Stimulated activated effector memory CD8-positive, alpha-beta T cell treated with anti-CD3 and anti-CD28 coated beads, Interleukin-12 subunit alpha, Interleukin-12 subunit beta, amount 100 ng/mL, for 72 hours (primary cell): ENCODE results near the gene SLC2A3.
A peak's percentile ranks its signal among the peaks of the same experiment; 100 is the strongest.
"Not testable (repeated sequence)": the region's sequence is repeated elsewhere in the genome, so short reads cannot be mapped to it uniquely, and the experiment has no call there.

ENCODE experiments used
- ATAC-seq: fragments of 150-1000 bp; cut with Tn5 transposase; 2 replicates; pipeline ENCODE4 v1.10.0; 2021
- DNase-seq, 2 donors: peaks; one replicate each; pipeline ENCODE4 v3.0.0; 2021 to 2022; ENCODE audit warnings: low spot score in 2 of 2
- H3K27ac Mint-ChIP-seq: one replicate; pipeline ENCODE4 v1.8.0; 2022; ENCODE audit warnings: mild to moderate bottlenecking, mixed read lengths
- H3K36me3 Mint-ChIP-seq: one replicate; pipeline ENCODE4 v1.8.0; 2022; ENCODE audit warnings: mild to moderate bottlenecking, mixed read lengths
- H3K4me1 Mint-ChIP-seq: one replicate; pipeline ENCODE4 v1.8.0; 2022; ENCODE audit warnings: mixed read lengths
- H3K4me3 Mint-ChIP-seq: one replicate; pipeline ENCODE4 v1.8.0; 2022; ENCODE audit warnings: mild to moderate bottlenecking, mixed read lengths
- H3K9me3 Mint-ChIP-seq: one replicate; pipeline ENCODE4 v1.8.0; 2022; ENCODE audit warnings: mixed read lengths

Gene SLC2A3

DNA sequence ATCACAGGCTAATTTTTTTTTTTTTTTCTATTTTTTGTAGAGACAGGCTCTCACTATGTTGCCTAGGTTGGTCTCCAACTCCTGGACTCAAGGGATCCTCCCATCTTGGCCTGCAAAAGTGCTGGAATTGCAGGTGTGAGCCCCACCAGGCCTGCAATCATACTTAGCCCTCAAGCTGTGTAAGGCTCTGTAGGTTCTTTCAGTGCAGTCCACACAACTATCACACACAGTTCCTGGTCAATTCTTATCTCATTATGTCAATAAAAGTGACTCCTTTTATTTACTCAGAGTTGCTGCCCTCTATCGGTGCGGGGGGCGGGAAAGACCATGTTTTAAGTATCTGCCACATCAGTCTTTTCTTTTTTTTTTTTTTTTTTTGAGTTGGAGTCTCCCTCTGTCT, 29.0 kb downstream of the SLC2A3 start:
- no peaks in the 10 kb centered on the region for H3K4me1 Mint-ChIP-seq
- peak overlapping the region; percentile 61 for H3K27ac Mint-ChIP-seq
- DNase-seq (no peak), ATAC-seq (peak; percentile 34)
- H3K9me3 Mint-ChIP-seq = no peaks in the 10 kb centered on the region
- H3K4me3 Mint-ChIP-seq = no peak overlapping the region
- H3K36me3 Mint-ChIP-seq = no peaks in the 10 kb centered on the region

DNA sequence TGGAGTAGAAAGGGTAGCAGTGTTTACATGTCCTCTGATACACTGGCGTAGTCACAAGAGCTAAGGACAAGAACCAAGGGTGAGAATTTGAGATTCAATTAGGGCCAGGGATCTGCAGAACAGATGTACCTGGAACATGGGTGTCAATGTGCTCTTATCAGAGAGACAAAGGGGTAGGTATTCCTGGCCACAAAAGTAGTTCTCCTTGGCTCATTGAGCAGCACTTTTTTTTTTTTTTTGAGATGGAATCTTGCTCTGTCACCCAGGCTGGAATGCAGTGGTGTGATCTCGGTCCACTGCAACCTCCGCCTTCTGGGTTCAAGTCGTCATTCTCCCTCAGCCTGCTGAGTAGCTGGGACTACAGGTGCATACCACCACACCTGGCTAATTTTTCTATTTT, 29.7 kb downstream of the SLC2A3 start:
- ATAC-seq, H3K9me3 Mint-ChIP-seq, H3K36me3 Mint-ChIP-seq, H3K27ac Mint-ChIP-seq, DNase-seq, H3K4me3 Mint-ChIP-seq, H3K4me1 Mint-ChIP-seq: not testable (repeated sequence)

DNA sequence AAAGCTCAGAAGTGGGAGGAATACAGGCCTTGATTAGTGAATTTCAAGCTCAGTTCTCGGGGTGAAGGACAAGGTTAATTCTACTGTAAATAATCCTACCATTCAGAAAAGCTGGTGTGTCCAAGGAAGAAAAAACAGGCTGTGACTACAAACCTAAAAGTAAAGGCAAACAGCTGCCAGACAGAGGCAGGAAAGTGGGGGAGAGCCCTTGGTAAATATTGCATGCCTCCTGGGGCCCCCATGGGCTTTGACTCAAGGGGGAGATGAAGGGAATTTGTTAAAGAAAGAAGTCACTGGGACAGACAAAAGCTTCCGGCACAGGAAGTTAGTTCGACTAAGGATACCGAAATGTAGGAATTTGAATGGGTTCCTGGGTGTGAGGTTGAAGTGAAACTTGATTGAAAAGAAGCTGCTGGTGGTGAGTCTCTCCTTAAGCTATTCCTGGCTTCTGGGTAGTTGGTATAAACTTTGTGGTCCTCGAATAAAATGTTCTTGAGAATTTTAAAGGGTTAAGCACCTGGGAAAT, 30.3 kb downstream of the SLC2A3 start:
- not testable (repeated sequence) for H3K4me1 Mint-ChIP-seq, H3K9me3 Mint-ChIP-seq, H3K4me3 Mint-ChIP-seq, DNase-seq, H3K27ac Mint-ChIP-seq, ATAC-seq, H3K36me3 Mint-ChIP-seq

DNA sequence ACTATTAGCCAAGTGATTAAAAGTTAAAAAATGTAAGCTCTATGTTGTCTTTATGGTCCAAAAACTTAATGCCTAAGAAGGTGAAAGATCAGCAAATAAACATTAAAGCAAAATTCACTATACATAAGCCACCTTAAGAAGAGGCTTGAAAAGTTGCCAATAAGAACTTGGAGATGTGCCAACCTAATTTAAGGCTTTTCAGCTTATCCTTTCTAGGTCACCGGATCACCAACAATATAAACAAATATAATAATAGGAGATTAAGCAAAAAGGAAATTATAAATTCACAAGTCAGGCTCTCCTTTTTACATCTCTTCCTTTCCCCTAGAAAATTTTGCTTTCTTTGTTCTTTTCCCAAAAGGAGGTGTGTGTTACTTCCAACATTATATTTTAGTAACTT, 30.9 kb downstream of the SLC2A3 start:
- no peaks in the 10 kb centered on the region for H3K36me3 Mint-ChIP-seq
- no peak overlapping the region for H3K4me3 Mint-ChIP-seq
- no peak for ATAC-seq
- no peak overlapping the region for H3K27ac Mint-ChIP-seq
- no peaks in the 10 kb centered on the region for H3K9me3 Mint-ChIP-seq
- DNase-seq = no peak
- no peaks in the 10 kb centered on the region for H3K4me1 Mint-ChIP-seq

DNA sequence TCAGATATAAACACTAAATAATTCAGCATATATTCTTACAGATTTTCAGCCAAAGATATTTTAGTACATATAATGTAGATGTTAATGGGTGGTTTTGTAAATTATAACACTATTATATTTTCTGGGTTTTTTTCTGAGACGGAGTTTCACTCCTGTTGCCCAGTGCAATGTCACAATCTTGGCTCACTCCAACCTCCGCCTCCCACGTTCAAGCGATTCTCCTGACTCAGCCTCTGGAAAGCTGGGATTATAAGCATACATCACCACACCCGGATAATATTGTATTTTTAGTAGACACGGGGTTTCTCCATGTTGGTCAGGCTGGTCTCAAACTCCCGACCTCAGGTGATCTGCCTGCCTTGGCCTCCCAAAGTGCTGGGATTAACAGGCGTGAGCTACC, 33.6 kb downstream of the SLC2A3 start:
- not testable (repeated sequence) for DNase-seq, H3K36me3 Mint-ChIP-seq, ATAC-seq, H3K4me3 Mint-ChIP-seq, H3K9me3 Mint-ChIP-seq, H3K4me1 Mint-ChIP-seq, H3K27ac Mint-ChIP-seq

DNA sequence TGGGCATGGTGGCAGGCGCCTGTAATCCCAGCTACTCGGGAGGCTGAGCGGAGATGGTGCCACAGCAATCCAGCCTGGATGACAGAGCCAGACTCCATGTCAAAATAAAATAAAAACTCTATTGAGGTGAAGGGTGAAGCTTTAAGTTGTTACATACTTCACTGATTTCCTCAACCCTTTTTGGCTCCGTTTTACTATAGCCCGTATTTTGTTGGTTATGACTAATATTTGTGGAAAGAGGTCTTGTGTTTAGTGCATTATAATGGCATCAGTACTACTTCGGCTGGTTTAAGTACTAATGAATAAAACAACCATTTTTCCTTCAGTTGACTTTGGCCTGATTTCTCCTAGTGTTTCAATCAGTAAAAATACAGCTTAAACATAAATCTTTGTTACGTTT, 36.2 kb downstream of the SLC2A3 start:
- H3K9me3 Mint-ChIP-seq = no peaks in the 10 kb centered on the region
- no peaks in the 10 kb centered on the region for H3K36me3 Mint-ChIP-seq
- H3K27ac Mint-ChIP-seq = no peak overlapping the region
- H3K4me1 Mint-ChIP-seq = no peaks in the 10 kb centered on the region
- no peak overlapping the region for H3K4me3 Mint-ChIP-seq
- no peak for DNase-seq
- no peak for ATAC-seq

DNA sequence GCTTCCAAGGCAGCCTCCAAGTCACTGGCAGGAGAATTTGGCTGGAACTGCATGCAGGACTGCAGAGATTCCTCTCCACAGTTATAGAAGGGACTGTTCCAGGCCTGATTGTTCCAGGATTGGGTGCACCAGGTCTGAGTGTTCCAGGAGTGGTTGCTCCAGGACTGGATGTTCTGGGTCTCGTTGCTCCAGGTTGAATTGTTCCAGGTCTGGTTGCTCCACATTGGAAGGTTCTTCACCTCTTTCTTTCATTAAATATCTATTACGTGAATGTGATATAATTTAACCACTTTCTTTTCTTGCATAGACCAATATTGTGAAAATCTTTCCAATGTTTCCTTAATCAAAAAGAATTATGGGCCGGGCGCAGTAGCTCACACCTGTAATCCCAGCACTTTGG, 39.3 kb downstream of the SLC2A3 start:
- not testable (repeated sequence) for DNase-seq, ATAC-seq, H3K9me3 Mint-ChIP-seq, H3K4me3 Mint-ChIP-seq, H3K4me1 Mint-ChIP-seq, H3K27ac Mint-ChIP-seq, H3K36me3 Mint-ChIP-seq

DNA sequence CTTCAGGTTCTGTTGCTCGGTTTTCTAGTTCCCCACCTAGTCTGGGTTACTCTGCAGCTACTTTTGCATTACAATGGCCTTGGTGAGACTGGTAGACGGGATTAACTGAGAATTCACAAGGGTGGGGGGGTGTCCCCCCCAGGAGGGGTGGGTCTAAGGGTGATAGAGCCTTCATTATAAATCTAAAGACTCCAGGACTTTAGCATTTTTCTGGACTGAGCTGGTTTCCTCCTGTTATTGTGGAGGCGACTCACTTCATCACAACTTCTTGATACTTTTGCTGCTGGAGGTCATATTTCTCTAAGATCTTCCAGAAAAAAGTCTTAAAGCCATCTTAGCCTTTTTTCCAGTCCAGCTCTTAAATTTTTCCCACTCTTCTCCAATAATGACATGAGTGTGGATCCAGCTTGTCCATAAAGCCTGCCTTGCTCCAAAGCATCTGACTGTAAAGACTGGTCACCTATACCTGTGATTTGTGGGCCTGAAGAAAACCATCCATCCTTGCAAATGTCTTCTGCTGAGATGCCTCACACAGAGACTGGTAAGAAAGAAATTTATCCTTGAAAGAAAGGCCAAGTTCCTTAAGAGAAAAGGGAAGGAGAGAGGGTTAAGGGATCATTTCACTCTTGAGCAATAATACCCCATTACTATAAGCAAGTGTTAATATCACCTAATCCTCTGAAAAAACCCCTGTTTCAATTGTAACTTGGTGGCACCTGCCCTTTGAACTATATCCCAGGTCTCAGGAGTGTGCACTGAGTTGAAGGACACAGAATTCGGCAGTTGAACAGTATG, 43.6 kb downstream of the SLC2A3 start:
- DNase-seq (no peak), ATAC-seq (no peak)
- H3K4me3 Mint-ChIP-seq = no peak overlapping the region
- no peaks in the 10 kb centered on the region for H3K4me1 Mint-ChIP-seq
- H3K36me3 Mint-ChIP-seq = no peaks in the 10 kb centered on the region
- no peak overlapping the region for H3K27ac Mint-ChIP-seq
- H3K9me3 Mint-ChIP-seq = no peaks in the 10 kb centered on the region

DNA sequence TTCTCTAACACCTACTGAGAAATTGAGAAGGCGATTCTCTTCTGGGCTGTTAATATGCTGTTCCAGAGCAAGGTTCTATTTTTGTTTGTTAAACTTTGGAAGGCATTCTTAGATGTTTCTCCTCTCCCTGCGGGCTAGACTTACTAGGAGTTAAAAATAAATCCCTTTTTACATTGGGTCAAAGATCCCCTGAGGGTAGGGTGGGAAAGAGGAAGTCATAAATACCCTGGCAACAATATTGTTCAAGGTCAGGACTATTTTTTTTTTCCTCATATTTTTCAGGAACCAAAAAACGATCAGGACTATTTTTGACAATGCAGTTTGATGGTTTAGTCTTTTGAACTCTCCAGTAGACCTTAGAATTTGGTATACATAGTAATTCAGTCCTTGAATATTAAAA, 51.3 kb downstream of the SLC2A3 start:
- DNase-seq = no peak
- no peak overlapping the region for H3K27ac Mint-ChIP-seq
- H3K4me3 Mint-ChIP-seq = no peak overlapping the region
- H3K9me3 Mint-ChIP-seq = no peaks in the 10 kb centered on the region
- ATAC-seq = no peak
- H3K4me1 Mint-ChIP-seq = no peaks in the 10 kb centered on the region
- no peaks in the 10 kb centered on the region for H3K36me3 Mint-ChIP-seq

DNA sequence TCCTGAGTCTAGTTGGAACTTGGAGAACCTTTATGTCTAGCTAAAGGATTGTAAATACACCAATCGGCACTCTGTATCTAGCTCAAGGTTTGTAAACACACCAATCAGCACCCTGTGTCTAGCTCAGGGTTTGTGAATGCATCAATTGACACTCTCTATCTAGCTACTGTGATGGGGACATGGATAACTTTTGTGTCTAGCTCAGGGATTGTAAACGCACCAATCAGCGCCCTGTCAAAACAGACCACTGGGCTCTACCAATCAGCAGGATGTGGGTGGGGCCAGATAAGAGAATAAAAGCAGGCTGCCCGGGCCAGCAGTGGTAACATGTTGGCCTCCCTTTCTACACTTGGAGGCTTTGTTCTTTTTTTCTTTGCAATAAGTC, 54.3 kb downstream of the SLC2A3 start:
- H3K27ac Mint-ChIP-seq, DNase-seq, H3K36me3 Mint-ChIP-seq, ATAC-seq, H3K9me3 Mint-ChIP-seq, H3K4me3 Mint-ChIP-seq, H3K4me1 Mint-ChIP-seq: not testable (repeated sequence)

DNA sequence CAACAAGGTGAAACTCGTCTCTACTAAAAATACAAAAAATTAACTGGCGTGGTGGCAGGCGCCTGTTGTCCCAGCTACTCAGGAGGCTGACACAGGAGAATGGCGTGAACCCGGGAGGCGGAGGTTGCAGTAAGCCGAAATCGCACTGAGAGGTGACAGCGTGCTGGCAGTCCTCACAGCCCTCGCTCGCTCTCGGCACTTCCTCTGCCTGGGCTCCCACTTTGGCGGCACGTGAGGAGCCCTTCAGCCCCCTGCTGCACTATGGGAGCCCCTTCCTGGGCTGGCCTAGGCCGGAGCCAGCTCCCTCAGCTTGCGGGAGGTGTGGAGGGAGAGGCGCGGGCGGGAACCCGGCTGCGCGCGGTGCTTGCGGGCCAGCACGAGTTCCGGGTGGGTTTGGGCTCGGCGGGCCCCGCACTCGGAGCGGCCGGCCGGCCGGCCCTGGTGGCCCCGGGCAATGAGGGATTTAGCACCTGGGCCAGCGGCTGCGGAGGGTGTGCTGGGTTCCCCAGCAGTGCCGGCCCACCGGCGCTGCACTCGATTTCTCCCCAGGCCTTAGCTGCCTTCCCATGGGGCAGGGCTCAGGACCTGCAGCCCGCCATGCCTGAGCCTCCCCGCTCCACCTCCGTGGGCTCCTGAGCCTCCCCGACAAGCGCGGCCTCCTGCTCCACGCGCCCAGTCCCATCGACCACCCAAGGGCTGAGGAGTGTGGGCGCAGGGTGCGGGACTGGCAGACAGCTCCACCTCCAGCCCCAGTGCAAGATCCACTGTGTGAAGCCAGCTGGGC, 54.8 kb downstream of the SLC2A3 start:
- not testable (repeated sequence) for H3K4me1 Mint-ChIP-seq, ATAC-seq, H3K36me3 Mint-ChIP-seq, H3K4me3 Mint-ChIP-seq, DNase-seq, H3K9me3 Mint-ChIP-seq, H3K27ac Mint-ChIP-seq

DNA sequence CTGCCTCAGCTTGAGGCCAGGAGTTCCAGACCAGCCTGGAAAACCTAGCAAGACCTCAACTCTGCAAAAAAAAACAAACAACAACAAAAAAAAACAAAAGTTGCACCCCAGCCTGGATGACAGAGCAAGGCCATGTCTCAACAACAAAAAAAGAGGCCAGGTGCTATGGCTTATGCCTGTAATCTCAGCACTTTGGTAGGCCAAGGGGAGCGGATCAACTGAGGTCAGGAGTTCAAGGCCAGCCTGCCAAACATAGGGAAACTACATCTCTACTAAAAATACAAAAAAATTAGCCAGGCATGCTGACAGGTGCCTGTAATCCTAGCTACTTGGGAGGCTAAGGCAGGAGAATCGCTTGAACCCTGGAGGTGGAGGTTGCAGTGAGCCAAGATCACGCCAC, 56.7 kb downstream of the SLC2A3 start:
- Mint-ChIP-seq H3K9me3 (no peaks in the 10 kb centered on the region), H3K4me3 (no peak overlapping the region), H3K27ac (no peak overlapping the region), H3K4me1 (no peaks in the 10 kb centered on the region), H3K36me3 (no peaks in the 10 kb centered on the region)
- ATAC-seq (no peak), DNase-seq (no peak)

DNA sequence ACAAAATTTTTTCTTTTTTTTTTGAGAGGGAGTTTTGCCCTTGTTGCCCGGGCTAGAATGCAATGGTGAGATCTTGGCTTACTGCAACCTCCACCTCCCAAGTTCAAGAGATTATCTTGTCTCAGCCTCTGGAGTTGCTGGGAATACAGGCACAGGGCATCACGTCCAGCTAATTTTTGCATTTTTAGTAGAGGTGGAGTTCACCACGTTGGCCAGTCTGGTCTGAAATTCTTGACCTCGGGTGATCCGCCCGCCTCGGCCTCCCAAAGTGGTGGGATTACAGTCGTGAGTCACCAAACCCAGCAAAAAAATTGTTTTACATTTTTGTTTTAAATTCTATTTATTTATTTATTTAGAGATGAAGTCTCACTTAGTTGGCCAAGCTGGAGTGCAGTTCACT, 58.6 kb downstream of the SLC2A3 start:
- H3K27ac Mint-ChIP-seq = no peak overlapping the region
- no peak overlapping the region for H3K4me3 Mint-ChIP-seq
- no peaks in the 10 kb centered on the region for H3K9me3 Mint-ChIP-seq
- DNase-seq (no peak), ATAC-seq (no peak)
- H3K4me1 Mint-ChIP-seq = no peaks in the 10 kb centered on the region
- H3K36me3 Mint-ChIP-seq = no peaks in the 10 kb centered on the region

DNA sequence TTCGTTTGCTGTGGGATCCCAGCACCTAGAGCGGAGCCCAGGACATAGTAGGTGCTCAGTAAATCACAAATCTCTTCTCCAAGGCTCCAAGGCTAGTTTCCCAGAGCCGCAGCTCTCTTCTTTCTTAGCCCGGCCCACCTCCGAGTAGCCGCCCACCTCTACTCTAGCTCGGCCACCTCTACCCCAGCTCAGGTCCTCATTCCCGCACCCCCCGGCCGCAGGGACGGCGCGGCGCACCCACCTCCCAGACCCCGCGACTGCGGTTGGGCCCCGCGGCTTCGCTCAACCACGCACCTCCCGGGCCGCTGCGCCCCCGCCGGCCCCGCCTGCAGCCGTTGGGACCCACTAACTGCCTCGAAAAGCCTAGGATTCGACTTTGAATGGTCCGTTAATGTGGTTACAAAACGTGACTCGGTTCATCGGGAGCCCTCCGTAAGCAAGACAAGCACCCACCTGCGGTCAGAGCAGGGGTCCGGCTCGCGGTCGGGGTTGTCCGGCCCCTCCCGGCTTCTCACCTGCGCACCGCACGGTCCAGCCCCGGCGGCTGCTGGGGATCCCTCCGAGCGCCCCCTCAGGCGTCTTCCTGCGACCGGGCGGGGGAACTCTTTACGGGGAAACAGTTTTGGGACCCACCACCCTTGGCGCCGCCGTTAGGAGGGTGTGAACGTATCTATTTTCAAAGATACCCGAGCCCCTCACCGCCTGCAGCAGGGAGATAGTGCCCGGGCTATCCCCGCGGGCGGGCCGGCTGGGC, 63.2 kb downstream of the SLC2A3 start, which contains the start of gene SLC2A14:
Gene SLC2A14, minus strand, starts transcription at position 350 of the 754 bp plus-strand sequence. CDS start 3,035 bp downstream, outside the sequence.
- ATAC-seq = no peak
- Mint-ChIP-seq H3K4me3 (no peak within 1 kb of the TSS), H3K27ac (no peak within 1 kb of the TSS), H3K9me3 (no peaks in the 10 kb centered on the region), H3K36me3 (no peaks in the 10 kb centered on the region), H3K4me1 (no peaks in the 10 kb centered on the region)
- no peak for DNase-seq

DNA sequence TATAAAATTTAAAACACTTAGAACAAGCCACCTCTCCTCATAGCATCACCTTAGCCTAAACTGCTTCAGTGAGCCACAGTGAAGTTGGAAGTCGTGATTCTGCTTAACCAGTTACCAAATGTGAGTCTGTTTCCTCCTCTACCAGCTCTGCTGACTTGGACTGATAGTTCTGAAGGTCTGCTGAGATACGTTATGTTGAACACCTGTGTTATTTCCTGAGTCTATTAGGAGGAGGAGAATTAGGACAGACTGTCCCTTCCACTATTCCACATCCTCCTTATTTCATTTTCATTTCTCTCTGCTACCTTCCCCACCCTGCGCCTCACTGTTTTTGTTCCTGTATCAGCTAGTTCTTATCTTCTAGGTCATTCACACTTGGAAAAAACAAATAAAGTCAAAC, 65.7 kb downstream of the SLC2A3 start:
- Mint-ChIP-seq H3K27ac (no peak overlapping the region), H3K4me3 (no peak overlapping the region), H3K4me1 (no peaks in the 10 kb centered on the region), H3K36me3 (no peaks in the 10 kb centered on the region), H3K9me3 (no peaks in the 10 kb centered on the region)
- ATAC-seq (no peak), DNase-seq (no peak)
